Measurements from ENCODE around the gene RASGRP1. TPM values are rescaled to one million over a fixed set of nuclear protein-coding genes. Genes with fewer than 3 reads are reported as not detected.

RASGRP1 gene
- total RNA-seq, 4 donors from 2014 or later, result 0.79 to 6.2 (median 1.9) TPM

DNA sequence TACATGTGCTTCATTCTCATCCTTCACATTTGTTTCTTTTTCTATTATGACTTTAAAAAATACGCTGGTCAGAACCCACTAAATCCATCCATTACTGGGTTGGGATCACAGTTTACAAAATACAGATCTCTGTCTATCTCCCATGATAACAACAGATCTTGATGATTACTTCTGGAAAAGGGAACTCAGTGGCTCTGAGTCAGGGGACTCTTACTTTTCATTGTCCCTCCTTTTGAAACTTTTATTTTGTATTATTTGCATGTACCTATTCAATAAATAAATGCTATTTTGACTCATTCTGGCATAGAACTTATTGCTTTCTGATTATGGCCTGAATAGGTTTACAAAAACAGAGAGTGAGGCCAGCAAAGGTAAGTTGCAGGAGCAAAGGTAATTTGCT is 11.6 kb upstream of the RASGRP1 start:
- TF ChIP-seq, protein P1, sequence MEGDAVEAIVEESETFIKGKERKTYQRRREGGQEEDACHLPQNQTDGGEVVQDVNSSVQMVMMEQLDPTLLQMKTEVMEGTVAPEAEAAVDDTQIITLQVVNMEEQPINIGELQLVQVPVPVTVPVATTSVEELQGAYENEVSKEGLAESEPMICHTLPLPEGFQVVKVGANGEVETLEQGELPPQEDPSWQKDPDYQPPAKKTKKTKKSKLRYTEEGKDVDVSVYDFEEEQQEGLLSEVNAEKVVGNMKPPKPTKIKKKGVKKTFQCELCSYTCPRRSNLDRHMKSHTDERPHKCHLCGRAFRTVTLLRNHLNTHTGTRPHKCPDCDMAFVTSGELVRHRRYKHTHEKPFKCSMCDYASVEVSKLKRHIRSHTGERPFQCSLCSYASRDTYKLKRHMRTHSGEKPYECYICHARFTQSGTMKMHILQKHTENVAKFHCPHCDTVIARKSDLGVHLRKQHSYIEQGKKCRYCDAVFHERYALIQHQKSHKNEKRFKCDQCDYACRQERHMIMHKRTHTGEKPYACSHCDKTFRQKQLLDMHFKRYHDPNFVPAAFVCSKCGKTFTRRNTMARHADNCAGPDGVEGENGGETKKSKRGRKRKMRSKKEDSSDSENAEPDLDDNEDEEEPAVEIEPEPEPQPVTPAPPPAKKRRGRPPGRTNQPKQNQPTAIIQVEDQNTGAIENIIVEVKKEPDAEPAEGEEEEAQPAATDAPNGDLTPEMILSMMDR (IDR thresholded peaks at IDR 0.05), result no peak
- ATAC-seq (ENCODE audit: low FRiP score) (no peak), DNase-seq (ENCODE audit: low spot score) (no peak)

DNA sequence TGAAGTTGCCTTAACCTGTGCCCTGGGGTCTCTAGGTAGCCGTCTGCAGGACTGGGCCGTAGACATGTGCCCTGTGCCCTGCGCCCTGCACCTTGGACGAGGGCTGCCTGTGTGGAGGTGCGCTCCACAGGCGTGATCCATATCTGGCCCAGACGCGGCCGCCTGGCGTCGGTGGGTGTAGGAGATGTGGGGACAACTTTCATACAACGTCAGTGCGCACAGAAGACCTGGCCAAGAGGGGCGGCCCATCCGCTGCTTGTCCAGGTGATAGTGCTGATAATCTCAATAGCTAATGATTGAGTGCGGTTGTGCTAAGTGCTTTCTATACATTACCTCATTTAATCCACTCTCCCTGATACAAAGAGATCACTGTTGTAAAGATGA is 665 bp upstream of the RASGRP1 start:
- TF ChIP-seq, protein P1 (IDR thresholded peaks at IDR 0.05), result no peak

DNA sequence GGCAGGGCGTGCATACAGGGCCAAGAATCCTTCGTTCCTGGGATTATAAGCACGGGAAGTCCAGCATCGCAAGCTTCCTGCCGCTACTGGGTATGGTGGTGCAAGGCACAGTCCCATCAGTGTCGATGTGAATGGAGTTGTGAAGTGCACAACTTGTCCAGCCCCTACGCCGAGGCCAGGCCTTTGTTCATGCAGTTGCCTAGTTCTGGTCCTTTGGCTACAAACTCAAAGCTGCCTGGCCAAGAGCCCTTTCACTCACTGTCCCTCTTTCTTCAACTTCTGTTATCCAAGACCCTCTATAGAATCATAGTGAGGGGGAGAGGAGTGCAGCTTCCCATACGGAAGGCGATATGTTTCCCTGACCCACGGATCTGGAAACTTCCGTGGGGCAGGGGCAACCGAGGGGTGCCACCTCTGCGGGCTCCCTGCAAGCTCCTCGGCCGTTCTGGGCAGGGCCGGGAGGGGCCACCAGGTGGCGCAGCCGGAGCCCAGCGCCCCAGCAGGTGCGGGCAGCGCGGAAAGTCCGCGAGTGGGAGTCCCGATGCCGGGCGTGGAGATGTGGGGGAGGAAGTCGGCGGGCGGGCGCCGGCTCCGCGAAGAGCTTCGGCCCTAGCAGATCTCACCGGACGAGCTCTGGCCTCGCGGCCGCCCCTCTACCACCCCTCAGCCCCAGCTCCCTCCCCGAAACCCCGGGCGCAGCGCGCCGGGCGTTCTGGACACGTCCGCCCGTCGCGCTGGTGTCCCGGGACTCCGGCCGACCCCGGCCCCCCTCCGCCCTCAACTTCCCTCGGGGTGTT is 693 bp downstream of the RASGRP1 start:
- peak; percentile 88 for ATAC-seq (ENCODE audit: low FRiP score)
- TF ChIP-seq, protein P1 (IDR thresholded peaks at IDR 0.05), result peak in 2 of 3 donors; percentile 23 to 66
- DNase-seq (ENCODE audit: low spot score), result peak; percentile 38

More for the DNA sequence above, 665 bp upstream of the RASGRP1 start:
- ATAC-seq (ENCODE audit: low FRiP score) (no peak), DNase-seq (ENCODE audit: low spot score) (no peak)

DNA sequence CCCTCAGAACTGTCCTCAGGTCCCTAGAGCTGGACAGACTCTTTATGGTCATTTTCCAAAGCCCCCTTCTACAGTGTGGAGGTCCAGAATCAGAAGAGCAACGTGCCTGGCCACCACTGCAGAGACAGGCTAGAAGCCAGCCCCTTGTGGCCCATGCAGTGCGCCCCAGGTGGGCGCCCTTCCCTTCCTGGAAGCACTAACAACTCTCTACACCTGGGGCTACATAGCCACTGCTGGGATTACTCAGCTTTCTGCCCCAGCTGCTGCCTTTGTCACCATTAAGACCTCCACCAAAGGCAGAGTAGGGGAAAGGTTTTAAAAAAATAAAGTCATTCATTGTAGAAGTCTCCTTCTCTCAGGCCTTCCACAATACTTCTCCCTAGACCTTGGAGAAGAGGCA is 2.3 kb downstream of the RASGRP1 start:
- ATAC-seq (ENCODE audit: low FRiP score), result no peak
- no peak for DNase-seq (ENCODE audit: low spot score)
- TF ChIP-seq, protein P1 (IDR thresholded peaks at IDR 0.05), result no peak

DNA sequence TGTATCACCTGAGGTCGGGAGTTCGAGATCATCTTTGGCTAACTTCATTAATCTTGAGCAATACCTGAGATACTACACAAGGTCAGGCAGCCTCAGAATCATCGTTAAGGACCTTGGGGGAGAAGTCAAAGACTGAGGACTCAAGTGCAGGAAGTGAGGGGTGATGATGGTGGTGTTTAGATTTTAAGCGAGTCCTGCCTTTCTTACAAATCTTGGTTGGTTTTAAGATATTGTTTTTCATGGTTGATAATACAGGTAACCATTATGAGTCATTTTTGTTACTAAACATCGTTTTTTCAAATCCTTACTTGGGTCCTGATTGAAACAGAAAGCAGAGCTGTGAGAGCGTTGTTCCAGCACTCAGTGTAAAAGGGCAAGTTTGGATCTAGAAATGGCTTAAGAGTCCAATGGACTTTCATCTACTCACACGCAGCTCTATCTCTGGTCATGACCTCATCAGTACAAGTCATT is 4.1 kb downstream of the RASGRP1 start:
- no peak for DNase-seq (ENCODE audit: low spot score)
- TF ChIP-seq, protein P1 (IDR thresholded peaks at IDR 0.05), result no peak
- no peak for ATAC-seq (ENCODE audit: low FRiP score)

DNA sequence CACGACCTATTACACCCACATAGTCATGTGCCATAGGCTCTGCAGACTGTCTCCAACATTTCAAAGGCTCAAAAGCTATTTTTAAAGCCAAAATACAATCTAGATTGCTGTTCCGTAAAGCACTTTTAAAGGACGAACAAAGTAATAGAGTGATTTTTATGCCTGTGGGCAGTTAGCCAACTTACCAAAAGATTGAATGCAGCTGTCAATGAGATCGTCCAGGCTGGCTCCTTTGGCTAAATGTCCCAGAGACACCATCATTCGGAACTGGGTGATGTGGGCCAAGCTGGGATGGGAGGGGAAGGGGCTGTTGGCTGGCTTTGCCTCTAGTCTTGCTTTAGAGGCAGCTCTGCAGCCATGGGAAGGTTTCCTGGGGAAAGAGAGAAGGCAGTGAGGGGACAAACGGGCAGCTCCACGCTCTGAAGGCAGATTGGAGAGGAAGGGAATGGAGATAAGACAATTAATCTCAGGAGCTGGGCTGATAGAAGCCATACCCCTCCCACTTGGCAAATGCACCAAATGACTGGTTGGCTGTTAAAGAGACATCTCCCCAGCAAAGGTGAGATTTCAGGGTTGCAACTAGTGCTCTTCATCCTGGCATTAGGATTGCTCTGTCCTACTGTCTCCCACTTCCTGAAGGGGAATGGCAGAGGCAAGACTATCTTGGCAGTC is 4.8 kb downstream of the RASGRP1 start:
- TF ChIP-seq, protein P1 (IDR thresholded peaks at IDR 0.05), result no peak
- no peak for DNase-seq (ENCODE audit: low spot score)
- no peak for ATAC-seq (ENCODE audit: low FRiP score)
